ENCODE data around the gene HUS1.

Gene HUS1

GRCh38 chr7:48009257-48009656 is 29.8 kb upstream of the HUS1 start:
- no peak overlapping the region for H2BK5ac ChIP-seq (ENCODE audit: low read depth, low read length, poor library complexity, severe bottlenecking)
- H3K27me3 ChIP-seq (ENCODE audit: control insufficient read depth in 1 of 2, insufficient read depth in 1 of 2, low read length in 2 of 2): peaks cover 0 to 4% of the 10 kb centered on the region in 2 experiments
- H3K4ac ChIP-seq (ENCODE audit: low read depth in 1 of 2, low read length in 2 of 2): no peak overlapping the region
- DNase-seq: no peak
- no peak overlapping the region for H2BK120ac ChIP-seq (ENCODE audit: low read depth, low read length)
- no peak overlapping the region for H4K8ac ChIP-seq (ENCODE audit: low read length)
- no peak overlapping the region for H3K27ac ChIP-seq (ENCODE audit: low read length, poor library complexity, severe bottlenecking)
- H2AK5ac ChIP-seq (ENCODE audit: low read length, severe bottlenecking): no peak overlapping the region
- no peak overlapping the region for H3K14ac ChIP-seq (ENCODE audit: low read length in 2 of 2)
- no peak overlapping the region for H3K18ac ChIP-seq (ENCODE audit: low read depth in 1 of 2, low read length in 2 of 2)
- no peaks in the 10 kb centered on the region for H3K79me1 ChIP-seq (replicated peaks; ENCODE audit: low read length, poor library complexity, severe bottlenecking)
- H3K9ac ChIP-seq (ENCODE audit: low read length): no peak overlapping the region
- no peak overlapping the region for H3K4me2 ChIP-seq (ENCODE audit: low read length, poor library complexity, severe bottlenecking)
- H4K91ac ChIP-seq (ENCODE audit: low read length): no peak overlapping the region
- no peak overlapping the region for H2BK12ac ChIP-seq (ENCODE audit: low read length in 2 of 2)
- no peaks in the 10 kb centered on the region for H3K36me3 ChIP-seq (ENCODE audit: control insufficient read depth in 1 of 2, insufficient read depth in 2 of 2, low read depth in 1 of 2, low read length in 2 of 2)
- no peak overlapping the region for H3K4me3 ChIP-seq (ENCODE audit: insufficient read depth in 1 of 2, low read depth in 1 of 2, low read length in 2 of 2)
- WGBS: 88% methylated on average over 4 of the region's 4 CpGs
- no peak overlapping the region for H2BK15ac ChIP-seq (ENCODE audit: low read depth, poor library complexity, severe bottlenecking)
- no peaks in the 10 kb centered on the region for H3K9me3 ChIP-seq (ENCODE audit: control insufficient read depth, low read length)
- H3K4me1 ChIP-seq (ENCODE audit: control insufficient read depth, insufficient read depth, low read depth, low read length): no peaks in the 10 kb centered on the region
- H2AFZ ChIP-seq (ENCODE audit: low read depth, low read length): no peak overlapping the region
- no peak overlapping the region for H3K23ac ChIP-seq (ENCODE audit: low read length in 2 of 2)

DNA sequence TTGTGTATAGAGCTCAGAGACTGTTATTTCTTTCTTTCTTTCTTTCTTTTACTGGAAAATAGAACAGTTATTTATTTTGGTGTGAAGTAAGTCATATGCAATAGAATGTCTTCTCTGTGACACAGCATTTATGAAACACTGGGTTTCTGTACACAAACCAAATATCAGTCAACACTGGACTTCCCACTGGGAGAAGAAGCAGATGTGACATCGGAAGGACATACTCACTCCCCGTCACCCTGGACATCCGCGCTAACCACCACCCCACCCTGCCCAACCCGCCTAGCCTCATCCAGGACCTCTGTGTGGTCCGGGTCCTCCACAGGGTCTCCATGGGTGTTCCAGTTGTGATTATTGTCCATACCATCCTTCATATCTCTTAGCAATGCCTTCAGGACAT is 27.5 kb upstream of the HUS1 start:
- Histone ChIP-seq H3K18ac (ENCODE audit: low read depth in 1 of 2, low read length in 2 of 2) (no peak overlapping the region), H2BK12ac (ENCODE audit: low read length in 2 of 2) (no peak overlapping the region), H4K91ac (ENCODE audit: low read length) (no peak overlapping the region), H2BK15ac (ENCODE audit: low read depth, poor library complexity, severe bottlenecking) (no peak overlapping the region), H4K8ac (ENCODE audit: low read length) (no peak overlapping the region), H3K4me3 (ENCODE audit: insufficient read depth in 1 of 2, low read depth in 1 of 2, low read length in 2 of 2) (no peak overlapping the region), H3K9me3 (ENCODE audit: control insufficient read depth, low read length) (peaks cover 4% of the 10 kb centered on the region), H3K79me1 (replicated peaks; ENCODE audit: low read length, poor library complexity, severe bottlenecking) (no peaks in the 10 kb centered on the region), H3K9ac (ENCODE audit: low read length) (no peak overlapping the region), H2BK120ac (ENCODE audit: low read depth, low read length) (no peak overlapping the region), H3K23ac (ENCODE audit: low read length in 2 of 2) (no peak overlapping the region), H3K14ac (ENCODE audit: low read length in 2 of 2) (no peak overlapping the region), H3K4me1 (ENCODE audit: control insufficient read depth, insufficient read depth, low read depth, low read length) (no peaks in the 10 kb centered on the region), H3K4me2 (ENCODE audit: low read length, poor library complexity, severe bottlenecking) (no peak overlapping the region), H2AK5ac (ENCODE audit: low read length, severe bottlenecking) (no peak overlapping the region), H3K36me3 (ENCODE audit: control insufficient read depth in 1 of 2, insufficient read depth in 2 of 2, low read depth in 1 of 2, low read length in 2 of 2) (no peaks in the 10 kb centered on the region), H3K27ac (ENCODE audit: low read length, poor library complexity, severe bottlenecking) (no peak overlapping the region), H3K27me3 (ENCODE audit: control insufficient read depth in 1 of 2, insufficient read depth in 1 of 2, low read length in 2 of 2) (peaks cover 0 to 4% of the 10 kb centered on the region in 2 experiments), H2AFZ (ENCODE audit: low read depth, low read length) (no peak overlapping the region), H3K4ac (ENCODE audit: low read depth in 1 of 2, low read length in 2 of 2) (no peak overlapping the region), H2BK5ac (ENCODE audit: low read depth, low read length, poor library complexity, severe bottlenecking) (no peak overlapping the region)
- no peak for DNase-seq
- whole genome bisulfite sequencing: 75% methylated on average over 6 of the region's 6 CpGs

DNA sequence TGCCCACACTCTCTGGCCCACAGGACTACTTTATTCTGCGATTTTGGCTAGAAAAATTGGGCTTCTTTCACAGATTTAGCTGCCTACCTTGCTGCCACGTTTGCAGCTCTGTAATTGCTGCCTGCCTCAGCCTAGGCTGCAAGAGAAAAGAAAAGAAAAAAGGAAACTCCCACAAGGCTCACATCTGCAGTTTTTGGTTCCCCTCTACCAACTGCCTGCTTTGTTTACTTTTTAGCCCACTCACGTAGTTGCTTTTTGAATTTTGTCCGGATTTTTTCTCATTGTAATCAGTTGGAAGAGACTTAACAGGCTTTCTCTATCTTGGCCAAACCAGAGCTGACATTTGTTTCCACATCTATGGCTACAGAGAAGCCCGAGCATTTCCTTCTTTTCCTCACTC is 25.2 kb upstream of the HUS1 start:
- no peak overlapping the region for H3K4me3 ChIP-seq (ENCODE audit: insufficient read depth in 1 of 2, low read depth in 1 of 2, low read length in 2 of 2)
- DNase-seq: no peak
- H3K27me3 ChIP-seq (ENCODE audit: control insufficient read depth in 1 of 2, insufficient read depth in 1 of 2, low read length in 2 of 2): peaks cover 0 to under 1% of the 10 kb centered on the region in 2 experiments
- H3K4ac ChIP-seq (ENCODE audit: low read depth in 1 of 2, low read length in 2 of 2): no peak overlapping the region
- no peaks in the 10 kb centered on the region for H3K79me1 ChIP-seq (replicated peaks; ENCODE audit: low read length, poor library complexity, severe bottlenecking)
- H3K4me2 ChIP-seq (ENCODE audit: low read length, poor library complexity, severe bottlenecking): no peak overlapping the region
- H3K27ac ChIP-seq (ENCODE audit: low read length, poor library complexity, severe bottlenecking): no peak overlapping the region
- H3K23ac ChIP-seq (ENCODE audit: low read length in 2 of 2): no peak overlapping the region
- no peak overlapping the region for H3K14ac ChIP-seq (ENCODE audit: low read length in 2 of 2)
- H2AFZ ChIP-seq (ENCODE audit: low read depth, low read length): no peak overlapping the region
- H2BK15ac ChIP-seq (ENCODE audit: low read depth, poor library complexity, severe bottlenecking): no peak overlapping the region
- no peak overlapping the region for H2AK5ac ChIP-seq (ENCODE audit: low read length, severe bottlenecking)
- no peak overlapping the region for H2BK12ac ChIP-seq (ENCODE audit: low read length in 2 of 2)
- peaks cover 1% of the 10 kb centered on the region for H3K4me1 ChIP-seq (ENCODE audit: control insufficient read depth, insufficient read depth, low read depth, low read length)
- H3K18ac ChIP-seq (ENCODE audit: low read depth in 1 of 2, low read length in 2 of 2): no peak overlapping the region
- H4K91ac ChIP-seq (ENCODE audit: low read length): no peak overlapping the region
- H3K9ac ChIP-seq (ENCODE audit: low read length): no peak overlapping the region
- H3K36me3 ChIP-seq (ENCODE audit: control insufficient read depth in 1 of 2, insufficient read depth in 2 of 2, low read depth in 1 of 2, low read length in 2 of 2): no peaks in the 10 kb centered on the region
- H3K9me3 ChIP-seq (ENCODE audit: control insufficient read depth, low read length): peaks cover 4% of the 10 kb centered on the region
- no peak overlapping the region for H2BK5ac ChIP-seq (ENCODE audit: low read depth, low read length, poor library complexity, severe bottlenecking)
- H4K8ac ChIP-seq (ENCODE audit: low read length): no peak overlapping the region
- H2BK120ac ChIP-seq (ENCODE audit: low read depth, low read length): no peak overlapping the region
- WGBS: 27% methylated on average over 4 of the region's 5 CpGs

GRCh38 chr7:48004032-48004431 is 24.6 kb upstream of the HUS1 start:
- Histone ChIP-seq H3K9ac (ENCODE audit: low read length) (no peak overlapping the region), H2BK12ac (ENCODE audit: low read length in 2 of 2) (no peak overlapping the region), H3K27me3 (ENCODE audit: control insufficient read depth in 1 of 2, insufficient read depth in 1 of 2, low read length in 2 of 2) (no peaks in the 10 kb centered on the region), H3K36me3 (ENCODE audit: control insufficient read depth in 1 of 2, insufficient read depth in 2 of 2, low read depth in 1 of 2, low read length in 2 of 2) (no peaks in the 10 kb centered on the region), H2BK120ac (ENCODE audit: low read depth, low read length) (no peak overlapping the region), H3K4ac (ENCODE audit: low read depth in 1 of 2, low read length in 2 of 2) (no peak overlapping the region), H3K27ac (ENCODE audit: low read length, poor library complexity, severe bottlenecking) (no peak overlapping the region), H3K9me3 (ENCODE audit: control insufficient read depth, low read length) (peaks cover 4% of the 10 kb centered on the region), H2AFZ (ENCODE audit: low read depth, low read length) (no peak overlapping the region), H3K23ac (ENCODE audit: low read length in 2 of 2) (no peak overlapping the region), H3K4me2 (ENCODE audit: low read length, poor library complexity, severe bottlenecking) (no peak overlapping the region), H3K14ac (ENCODE audit: low read length in 2 of 2) (no peak overlapping the region), H2BK5ac (ENCODE audit: low read depth, low read length, poor library complexity, severe bottlenecking) (no peak overlapping the region), H3K18ac (ENCODE audit: low read depth in 1 of 2, low read length in 2 of 2) (no peak overlapping the region), H4K91ac (ENCODE audit: low read length) (no peak overlapping the region), H3K4me1 (ENCODE audit: control insufficient read depth, insufficient read depth, low read depth, low read length) (peaks cover 1% of the 10 kb centered on the region), H3K79me1 (replicated peaks; ENCODE audit: low read length, poor library complexity, severe bottlenecking) (no peaks in the 10 kb centered on the region), H2AK5ac (ENCODE audit: low read length, severe bottlenecking) (no peak overlapping the region), H2BK15ac (ENCODE audit: low read depth, poor library complexity, severe bottlenecking) (no peak overlapping the region), H4K8ac (ENCODE audit: low read length) (no peak overlapping the region), H3K4me3 (ENCODE audit: insufficient read depth in 1 of 2, low read depth in 1 of 2, low read length in 2 of 2) (no peak overlapping the region)
- WGBS: 89% methylated on average over 1 of the region's 2 CpGs
- no peak for DNase-seq

Data from mesenchymal stem cell (in vitro differentiated cells and primary cell).